IMR-90 (cell line): ENCODE measurements around the gene ADAP1.

Experiments
- CEBPB ChIP-seq: IDR thresholded peaks from 2 replicates; pipeline ENCODE4 v1.6.1; 2012; ENCODE audit warnings: low read depth, low read length, improper control_type of control experiment
- CTCF ChIP-seq: conservative IDR thresholded peaks from 2 replicates; pipeline ENCODE4 v1.5.1; 2012; ENCODE audit warnings: mild to moderate bottlenecking, low read depth, low read length, improper control_type of control experiment
- FOS ChIP-seq: fragments of 150-350 bp; IDR thresholded peaks from 2 replicates; pipeline ENCODE4 v1.6.1; 2016; ENCODE audit warnings: low read depth, low read length
- NFE2L2 ChIP-seq: fragments of 150-350 bp; IDR thresholded peaks from 2 replicates; pipeline ENCODE4 v1.6.1; 2016; ENCODE audit warnings: low read depth, mild to moderate bottlenecking, low read length
- POLR2A ChIP-seq: IDR thresholded peaks from 2 replicates; pipeline ENCODE4 v1.6.1; 2012; ENCODE audit warnings: mild to moderate bottlenecking, low read depth, low read length
- RCOR1 ChIP-seq: IDR thresholded peaks from 2 replicates; pipeline ENCODE4 v1.6.1; 2012; ENCODE audit warnings: mild to moderate bottlenecking, low read length, improper control_type of control experiment; ENCODE audit not compliant: insufficient replicate concordance
- RFX5 ChIP-seq: IDR thresholded peaks from 2 replicates; pipeline ENCODE4 v1.8.0; 2012; ENCODE audit warnings: low read depth, mild to moderate bottlenecking, low read length, moderate library complexity
- SMC3 ChIP-seq: fragments of 150-350 bp; IDR thresholded peaks from 2 replicates; pipeline ENCODE4 v1.6.1; 2016; ENCODE audit warnings: low read depth, mild to moderate bottlenecking, antibody characterized with exemption, low read length, moderate library complexity
- USF2 ChIP-seq: fragments of 150-350 bp; IDR thresholded peaks from 2 replicates; pipeline ENCODE4 v1.6.1; 2017; ENCODE audit warnings: mild to moderate bottlenecking, antibody characterized with exemption, low read length, low read depth

- TF ChIP-seq CTCF = no peak
- peak; percentile 85 for TF ChIP-seq POLR2A
- no peak for TF ChIP-seq SMC3
- peak; percentile 72 for TF ChIP-seq FOS
- no peak for TF ChIP-seq RCOR1
- TF ChIP-seq NFE2L2 = no peak
- no peak for TF ChIP-seq RFX5
- TF ChIP-seq USF2 = peak; percentile 59
- TF ChIP-seq CEBPB = peak; percentile 76
These were observed 20.6 kb upstream of the ADAP1 start, which contains the start of gene COX19 for GRCh38 chr7:974820-975681.
